Endothelial cell of umbilical vein (primary cell): ENCODE data around the gene RALGPS1. TPM values are rescaled to one million over a fixed set of nuclear protein-coding genes. Genes with fewer than 3 reads are reported as not detected.

Source experiments
- BruUV-seq: library from RNA; stranded (reverse); fragments of 400-500 nt; replicated peaks from 2 replicates; lab custom pipeline; 2021; lab: Mats Ljungman, UMichigan
- CTCF ChIA-PET: fragments of 300-600, 350-600 bp; sonication (Branson Sonifier 250); formaldehyde crosslinking; loops from one replicate; lab custom pipeline; 2021; ENCODE audit warnings: antibody characterized with exemption, inconsistent platforms; lab: Charles Lee
- POLR2A ChIA-PET: fragments of 300-600, 350-600 bp; sonication (Branson Sonifier 250); formaldehyde crosslinking; loops from one replicate; lab custom pipeline; 2021; ENCODE audit warnings: antibody characterized with exemption, inconsistent platforms; lab: Charles Lee
- DNase-seq: peaks from one replicate; pipeline ENCODE4 v3.0.0-alpha.2; 2011; ENCODE audit warnings: low read depth, low spot score
- FAIRE-seq: peaks from 2 replicates; lab custom pipeline; 2011; peaks lifted over from hg19 to GRCh38; lab: Jason Lieb, UNC
- H2AFZ ChIP-seq: 2 replicates; pipeline ENCODE4 v1.6.0; 2012; ENCODE audit warnings: low read depth, low read length, control low read depth, inconsistent platforms
- H3K27ac ChIP-seq: 2 replicates; pipeline ENCODE4 v1.5.1; 2011; ENCODE audit warnings: low read depth, mild to moderate bottlenecking, control low read depth, low read length, moderate library complexity; ENCODE audit not compliant: insufficient read depth
- H3K27me3 ChIP-seq, 2 experiments: 2 replicates each; pipeline versions ENCODE4 v1.6.0 to v1.6.1; 2011; ENCODE audit warnings: low read length in 2 of 2, mixed read lengths in 1 of 2; ENCODE audit not compliant: control insufficient read depth in 2 of 2, insufficient read depth in 2 of 2
- H3K36me3 ChIP-seq, 2 experiments: 2 replicates in 1 of 2; 3 replicates in 1 of 2; pipeline ENCODE4 v1.5.1; 2011; ENCODE audit warnings: low read length in 2 of 2, mild to moderate bottlenecking in 1 of 2, moderate library complexity in 1 of 2; ENCODE audit not compliant: control insufficient read depth in 2 of 2, insufficient read depth in 2 of 2; ENCODE audit errors: extremely low read depth in 1 of 2
- H3K4me1 ChIP-seq: 3 replicates; pipeline ENCODE4 v1.5.1; 2011; ENCODE audit warnings: mild to moderate bottlenecking, low read length; ENCODE audit not compliant: control insufficient read depth, insufficient read depth; ENCODE audit errors: extremely low read depth
- H3K4me2 ChIP-seq: 2 replicates; pipeline ENCODE4 v1.6.1; 2011; ENCODE audit warnings: low read length, control low read depth, mixed read lengths; ENCODE audit not compliant: insufficient read depth
- H3K4me3 ChIP-seq, 3 experiments: fragments of 200-600 bp in 1 of 3; sonication (generic), shearing (Covaris generic) in 1 of 3; replicated peaks in 1 of 3; 2 replicates each; pipeline ENCODE4 v1.5.1; 2011 to 2016; ENCODE audit warnings: control low read depth in 3 of 3, low read length in 3 of 3, mild to moderate bottlenecking in 2 of 3, inconsistent platforms in 1 of 3, low read depth in 1 of 3, moderate library complexity in 1 of 3; ENCODE audit not compliant: insufficient read depth in 1 of 3
- H3K79me2 ChIP-seq: 2 replicates; pipeline ENCODE4 v1.6.0; 2012; ENCODE audit warnings: low read length, inconsistent platforms; ENCODE audit not compliant: control insufficient read depth, insufficient read depth
- H3K9ac ChIP-seq: replicated peaks from 2 replicates; pipeline ENCODE3; 2011; ENCODE audit warnings: low read length, control low read depth; ENCODE audit not compliant: insufficient read depth; ENCODE audit errors: extremely low read depth
- H3K9me1 ChIP-seq: replicated peaks from 3 replicates; pipeline ENCODE4 v1.6.0; 2011; ENCODE audit warnings: mild to moderate bottlenecking, low read length; ENCODE audit not compliant: control insufficient read depth, insufficient read depth; ENCODE audit errors: extremely low read depth
- H3K9me3 ChIP-seq: replicated peaks from 2 replicates; pipeline ENCODE4 v1.5.1; 2012; ENCODE audit warnings: low read length, inconsistent platforms; ENCODE audit not compliant: control insufficient read depth, insufficient read depth
- H4K20me1 ChIP-seq: replicated peaks from 2 replicates; pipeline ENCODE3; 2011; ENCODE audit warnings: mild to moderate bottlenecking, low read length; ENCODE audit not compliant: control insufficient read depth, insufficient read depth; ENCODE audit errors: extremely low read depth
- EZH2 ChIP-seq: IDR thresholded peaks from 2 replicates; pipeline ENCODE4 v1.6.1; 2012; ENCODE audit warnings: borderline replicate concordance, low read depth, mild to moderate bottlenecking, moderate library complexity, low read length, inconsistent platforms; ENCODE audit not compliant: severe bottlenecking
- FOS ChIP-seq: IDR thresholded peaks from 2 replicates; pipeline ENCODE4 v1.6.1; 2011; ENCODE audit warnings: mild to moderate bottlenecking, low read length, moderate library complexity, borderline replicate concordance; ENCODE audit not compliant: insufficient read depth
- GATA2 ChIP-seq: IDR thresholded peaks from 2 replicates; pipeline ENCODE4 v1.7.0; 2011; ENCODE audit warnings: low read depth, mild to moderate bottlenecking, moderate library complexity, mixed read lengths, low read length; ENCODE audit not compliant: insufficient read length, insufficient read depth
- JUN ChIP-seq: IDR thresholded peaks from 2 replicates; pipeline ENCODE4 v1.6.1; 2011; ENCODE audit warnings: borderline replicate concordance, low read depth; ENCODE audit not compliant: insufficient read length, insufficient read depth
- MYC ChIP-seq: IDR thresholded peaks from one replicate; pipeline ENCODE4 v1.6.1; 2011; ENCODE audit warnings: mild to moderate bottlenecking, low read depth, low read length
- POLR2A ChIP-seq: IDR thresholded peaks from 2 replicates; pipeline ENCODE4 v1.6.1; 2012; ENCODE audit warnings: low read depth, mild to moderate bottlenecking, control low read depth, low read length
- POLR2AphosphoS5 ChIP-seq: IDR thresholded peaks from 2 replicates; pipeline ENCODE4 v1.6.1; 2012; ENCODE audit warnings: low read depth, mild to moderate bottlenecking, control low read depth, low read length, moderate library complexity; ENCODE audit not compliant: insufficient read depth
- dilution Hi-C: fragments of 300-500 bp; cut with MboI; formaldehyde crosslinking; loops from one replicate; pipeline ENCODE4 v1.15.0; 2019; ENCODE audit warnings: low sequenced_read_pairs; ENCODE audit not compliant: extremely low pct_ligation_motif_present
- intact Hi-C: fragments of 100-400 bp; cut with micrococcal nuclease; formaldehyde crosslinking; loops from one replicate; pipeline ENCODE4 v1.10.0; 2022
- polyA plus RNA-seq, 4 experiments: library from polyadenylated mRNA; depleted of rRNA in 3 of 4; stranded (reverse) in 3 of 4; unstranded in 1 of 4; fragments of >200 nt; gene quantifications; 2 replicates each; pipeline versions ENCODE4 v1.2.1 to v1.2.3, GENCODE V29; 2011 to 2012; ENCODE audit warnings: missing spikeins in 1 of 4
- total RNA-seq: library from RNA; stranded (reverse); gene quantifications from 2 replicates; pipeline ENCODE4 v1.2.3, GENCODE V29; 2021
- TF ChIP-seq, protein P1 (sequence below): IDR thresholded peaks from 2 replicates; pipeline ENCODE4 v1.6.1; 2011; ENCODE audit not compliant: insufficient read depth, insufficient read length
- TF ChIP-seq, protein P2 (sequence below), 2 donors: IDR thresholded peaks; 1 replicate in 1 of 2; 2 replicates in 1 of 2; pipeline ENCODE4 v1.5.1; 2011; ENCODE audit warnings: low read length in 2 of 2, mild to moderate bottlenecking in 2 of 2, moderate library complexity in 2 of 2, control low read depth in 1 of 2, inconsistent platforms in 1 of 2, low read depth in 1 of 2; ENCODE audit not compliant: insufficient read depth in 1 of 2; ENCODE audit errors: extremely low read depth in 1 of 2

The RALGPS1 gene
- total and polyA plus RNA-seq, 2 donors (not counting 3 experiments of a cell fraction or from before 2014, with no cell fraction given): 3.8 to 5.5 TPM

DNA sequence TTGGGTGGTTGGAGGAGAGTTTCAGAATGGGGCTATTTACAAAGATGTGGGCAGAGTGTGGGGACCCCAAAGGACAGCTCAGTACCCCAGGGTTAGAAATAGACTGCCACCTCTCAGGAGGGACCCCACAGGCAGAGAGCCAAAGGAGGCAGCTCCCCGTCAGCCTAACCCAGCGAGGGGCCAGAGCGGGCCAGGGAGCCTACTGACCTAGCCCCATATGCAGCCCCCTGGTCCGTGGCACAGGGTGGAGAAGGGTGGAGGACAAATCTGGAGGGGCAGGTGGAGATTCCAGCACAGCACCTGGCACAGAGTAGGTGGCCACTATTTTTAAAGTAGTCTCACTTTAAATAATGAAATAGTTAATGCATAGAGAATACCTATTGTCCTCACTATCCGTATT lies 275.0 kb downstream of the RALGPS1 start:
- H3K79me2 ChIP-seq: no peaks in the 10 kb centered on the region
- H4K20me1 ChIP-seq: no peaks in the 10 kb centered on the region
- H2AFZ ChIP-seq: no peak overlapping the region
- no peaks in the 10 kb centered on the region for H3K9me1 ChIP-seq
- TF ChIP-seq, protein P1, sequence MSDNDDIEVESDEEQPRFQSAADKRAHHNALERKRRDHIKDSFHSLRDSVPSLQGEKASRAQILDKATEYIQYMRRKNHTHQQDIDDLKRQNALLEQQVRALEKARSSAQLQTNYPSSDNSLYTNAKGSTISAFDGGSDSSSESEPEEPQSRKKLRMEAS: no peak
- no peak for TF ChIP-seq MYC
- TF ChIP-seq GATA2: no peak
- no peak for TF ChIP-seq FOS
- no peak for TF ChIP-seq EZH2
- TF ChIP-seq JUN: no peak
- no peak for TF ChIP-seq POLR2AphosphoS5
- TF ChIP-seq POLR2A: no peak
- TF ChIP-seq, protein P2, sequence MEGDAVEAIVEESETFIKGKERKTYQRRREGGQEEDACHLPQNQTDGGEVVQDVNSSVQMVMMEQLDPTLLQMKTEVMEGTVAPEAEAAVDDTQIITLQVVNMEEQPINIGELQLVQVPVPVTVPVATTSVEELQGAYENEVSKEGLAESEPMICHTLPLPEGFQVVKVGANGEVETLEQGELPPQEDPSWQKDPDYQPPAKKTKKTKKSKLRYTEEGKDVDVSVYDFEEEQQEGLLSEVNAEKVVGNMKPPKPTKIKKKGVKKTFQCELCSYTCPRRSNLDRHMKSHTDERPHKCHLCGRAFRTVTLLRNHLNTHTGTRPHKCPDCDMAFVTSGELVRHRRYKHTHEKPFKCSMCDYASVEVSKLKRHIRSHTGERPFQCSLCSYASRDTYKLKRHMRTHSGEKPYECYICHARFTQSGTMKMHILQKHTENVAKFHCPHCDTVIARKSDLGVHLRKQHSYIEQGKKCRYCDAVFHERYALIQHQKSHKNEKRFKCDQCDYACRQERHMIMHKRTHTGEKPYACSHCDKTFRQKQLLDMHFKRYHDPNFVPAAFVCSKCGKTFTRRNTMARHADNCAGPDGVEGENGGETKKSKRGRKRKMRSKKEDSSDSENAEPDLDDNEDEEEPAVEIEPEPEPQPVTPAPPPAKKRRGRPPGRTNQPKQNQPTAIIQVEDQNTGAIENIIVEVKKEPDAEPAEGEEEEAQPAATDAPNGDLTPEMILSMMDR (IDR thresholded peaks at IDR 0.05; ENCODE audit: extremely low read depth in 1 of 2, insufficient read depth in 1 of 2, low read depth in 1 of 2, low read length in 2 of 2): no peak
- no peak overlapping the region for H3K4me3 ChIP-seq
- peaks cover 22% of the 10 kb centered on the region for H3K4me1 ChIP-seq
- intact Hi-C loops: no loop called here
- H3K9ac ChIP-seq: no peak overlapping the region
- dilution Hi-C loops: no loop called here
- POLR2A ChIA-PET: no interaction called here
- CTCF ChIA-PET: interaction anchor here (1.4 to 2.1 kb wide), 2 partner anchors 9 to 249 kb away, joined by 5 to 7 read pairs; no protein-coding TSS in a partner anchor
- no peak overlapping the region for H3K27ac ChIP-seq
- H3K9me3 ChIP-seq: no peaks in the 10 kb centered on the region
- DNase-seq (no peak), FAIRE-seq (no peak)
- no peaks in the 10 kb centered on the region for H3K27me3 ChIP-seq
- no TSS peak for BruUV-seq
- H3K4me2 ChIP-seq: no peak overlapping the region
- H3K36me3 ChIP-seq: no peaks in the 10 kb centered on the region
